ENCODE results near the gene MRGPRX4.

MRGPRX4 gene

DNA sequence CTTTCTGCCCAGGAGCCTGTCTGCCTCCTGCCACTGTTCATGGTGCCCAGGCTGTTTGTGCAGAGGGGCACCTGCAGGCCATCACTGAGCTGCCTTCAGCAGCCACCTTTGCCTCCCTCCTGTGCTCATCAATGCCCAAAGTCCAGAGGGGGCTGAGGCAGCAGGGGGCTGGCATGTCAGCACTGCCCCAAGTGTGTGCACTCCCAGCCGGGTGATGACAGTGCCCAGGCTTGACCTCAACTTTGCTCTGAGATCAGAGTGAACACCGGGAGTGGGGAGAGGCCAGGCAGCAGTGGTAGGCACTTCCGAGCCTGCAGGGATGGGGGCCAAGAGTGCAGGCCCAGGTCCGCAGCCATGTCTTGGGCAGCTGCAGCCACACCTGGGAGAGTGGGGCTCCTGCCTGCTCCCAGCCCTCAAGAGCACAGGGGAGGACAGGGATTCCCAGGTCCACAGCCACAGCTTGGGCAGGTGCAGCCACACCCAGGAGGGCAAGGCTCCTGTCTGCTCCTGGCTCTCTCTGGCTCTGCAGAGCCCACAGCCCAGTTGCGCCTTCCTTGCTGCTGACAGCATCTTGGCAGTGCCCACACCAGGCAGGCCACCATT, 48.7 kb downstream of the MRGPRX4 start:
- DNase-seq (ENCODE audit: low read depth): no peak

GRCh38 chr11:18222814-18223421, 50.3 kb downstream of the MRGPRX4 start:
- DNase-seq (ENCODE audit: low read depth): no peak
